GM18526 (cell line): ENCODE measurements around the gene INPP5E.

Experiments used
- POLR2A ChIP-seq: IDR thresholded peaks from 3 replicates; pipeline ENCODE4 v1.6.1; 2011; ENCODE audit not compliant: insufficient read length; ENCODE audit errors: extremely low read depth

The INPP5E gene

GRCh38 chr9:136476369-136477150, 36.9 kb upstream of the INPP5E start:
- TF ChIP-seq POLR2A, result no peak

- no peak for TF ChIP-seq POLR2A
These were observed 35.6 kb upstream of the INPP5E start for GRCh38 chr9:136474974-136475865.

DNA sequence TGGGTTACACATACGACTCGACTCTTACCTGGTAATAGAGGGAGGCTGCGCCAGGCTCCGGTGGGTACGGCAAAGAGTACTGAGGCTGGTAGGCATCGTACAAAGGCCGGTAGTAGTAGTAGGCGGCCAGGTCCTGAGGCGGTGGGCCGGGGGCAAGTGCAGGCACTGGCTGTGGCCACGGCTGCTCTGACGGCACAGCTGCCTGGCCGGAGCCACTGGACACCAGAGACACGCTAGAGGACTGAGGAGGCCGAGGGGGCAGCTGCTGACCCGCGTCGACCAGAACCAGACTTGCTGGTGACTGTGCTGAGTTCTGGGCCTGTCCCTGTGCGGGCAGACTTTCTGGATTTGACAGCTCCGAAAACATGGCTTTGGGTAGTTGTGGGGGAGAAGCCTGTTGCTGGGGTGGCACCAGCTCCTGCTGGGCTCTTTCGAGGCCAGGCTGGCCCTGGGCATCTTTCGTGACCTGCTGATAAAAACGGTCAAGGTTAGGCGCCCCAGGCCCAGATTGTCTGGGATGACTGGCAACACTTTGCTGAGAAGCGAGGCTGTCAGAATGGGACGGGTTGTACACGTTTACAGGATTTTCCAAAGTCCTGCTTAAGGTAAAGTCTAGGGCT, 34.5 kb upstream of the INPP5E start:
- no peak for TF ChIP-seq POLR2A

GRCh38 chr9:136473354-136473721, 33.7 kb upstream of the INPP5E start:
- no peak for TF ChIP-seq POLR2A

DNA sequence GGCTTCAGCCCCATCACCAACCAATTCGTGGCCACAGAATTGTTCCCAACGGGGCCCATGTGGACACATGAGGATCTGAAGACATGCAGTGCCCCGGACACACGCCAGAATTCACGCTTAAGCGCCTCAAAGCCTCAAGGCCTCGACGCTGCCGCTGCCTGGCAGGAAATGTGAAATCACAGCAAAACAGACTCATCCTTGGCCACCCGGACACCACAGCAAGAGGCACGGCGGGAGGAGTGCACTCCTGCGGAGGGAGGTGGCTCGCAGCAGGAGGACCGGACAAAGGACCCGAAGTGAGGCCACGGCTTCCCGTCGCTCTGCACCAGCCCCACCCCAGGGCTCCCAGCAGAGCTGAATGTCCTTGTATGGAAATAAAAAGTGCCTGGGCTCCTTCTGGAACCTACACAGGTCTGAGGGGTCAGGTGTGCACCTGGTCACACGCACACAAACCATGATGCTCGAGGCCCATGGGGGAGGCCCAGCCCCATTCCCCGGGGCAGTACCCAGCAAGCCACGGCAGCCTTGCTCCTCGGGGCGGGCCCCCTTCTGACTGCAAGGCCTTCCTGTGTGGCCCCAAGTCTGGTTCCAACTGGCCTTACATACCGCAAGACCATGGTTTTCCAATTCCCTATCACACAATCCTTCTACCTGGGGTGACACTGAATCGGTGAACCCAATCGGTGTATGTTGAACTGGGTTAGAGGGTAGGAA, 33.2 kb upstream of the INPP5E start:
- TF ChIP-seq POLR2A, result no peak

- no peak for TF ChIP-seq POLR2A
These were observed 32.3 kb upstream of the INPP5E start for GRCh38 chr9:136471802-136472487.

GRCh38 chr9:136470792-136471469, 31.3 kb upstream of the INPP5E start:
- TF ChIP-seq POLR2A, result no peak

- TF ChIP-seq POLR2A, result no peak
These were observed 30.7 kb upstream of the INPP5E start for GRCh38 chr9:136470356-136470755.

- TF ChIP-seq POLR2A, result no peak
These were observed 28.1 kb upstream of the INPP5E start for GRCh38 chr9:136467766-136468165.

GRCh38 chr9:136466155-136466541, 26.5 kb upstream of the INPP5E start:
- no peak for TF ChIP-seq POLR2A

- TF ChIP-seq POLR2A, result no peak
These were observed 26.0 kb upstream of the INPP5E start for GRCh38 chr9:136465500-136466154.

DNA sequence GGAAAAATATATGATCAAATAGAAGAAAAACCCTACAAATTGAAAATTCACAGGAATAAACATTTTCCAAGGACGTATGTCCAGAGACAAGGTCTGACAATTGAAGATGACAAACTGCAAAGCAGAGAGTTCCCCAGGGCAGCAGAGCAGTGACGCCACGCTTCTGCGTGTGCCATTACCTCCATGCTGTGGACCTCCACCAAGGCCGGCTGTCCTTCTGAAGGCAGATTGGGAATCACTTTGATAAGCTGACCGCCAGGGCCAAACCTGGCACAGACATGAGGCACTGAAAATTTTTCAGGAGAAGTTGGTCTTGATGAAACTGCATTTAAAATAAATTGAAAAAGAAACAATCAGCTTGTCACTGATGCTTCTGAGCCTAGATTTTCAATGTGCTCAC, 24.6 kb upstream of the INPP5E start:
- no peak for TF ChIP-seq POLR2A

- no peak for TF ChIP-seq POLR2A
These were observed 23.9 kb upstream of the INPP5E start for GRCh38 chr9:136463578-136463977.

- TF ChIP-seq POLR2A, result no peak
These were observed 23.0 kb upstream of the INPP5E start for GRCh38 chr9:136462664-136463063.
